GM04503 (cell line): Measurements from ENCODE around the gene TMEM184A.
A peak's percentile ranks its signal among the peaks of the same experiment; 100 is the strongest.
"Not testable (repeated sequence)": the region's sequence is repeated elsewhere in the genome, so short reads cannot be mapped to it uniquely, and the experiment has no call there.

Experiments used
- DNase-seq: peaks from one replicate; pipeline ENCODE4 v3.0.0-alpha.2; 2012; ENCODE audit warnings: low read depth

The TMEM184A gene

DNA sequence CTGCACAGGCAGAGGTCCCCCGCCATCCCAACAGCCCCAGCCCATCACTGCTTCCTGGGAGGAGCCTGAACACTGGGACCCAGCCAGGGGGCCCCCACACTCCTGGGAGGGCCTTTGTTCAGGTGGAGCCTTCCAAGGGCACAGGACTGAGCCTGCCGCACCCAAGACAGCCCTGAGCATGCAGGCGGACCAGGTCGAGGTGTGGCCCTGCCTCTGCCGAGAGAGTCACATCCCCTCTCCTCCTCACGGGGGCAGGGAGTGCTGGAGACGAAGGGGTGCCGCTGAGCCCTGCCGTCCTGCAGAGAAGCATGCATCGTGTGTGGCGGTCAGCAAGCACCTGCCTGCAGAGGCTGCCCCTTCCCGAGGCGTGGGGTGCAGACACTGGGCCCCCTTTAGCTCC lies 32.8 kb downstream of the TMEM184A start:
- no peak for DNase-seq

DNA sequence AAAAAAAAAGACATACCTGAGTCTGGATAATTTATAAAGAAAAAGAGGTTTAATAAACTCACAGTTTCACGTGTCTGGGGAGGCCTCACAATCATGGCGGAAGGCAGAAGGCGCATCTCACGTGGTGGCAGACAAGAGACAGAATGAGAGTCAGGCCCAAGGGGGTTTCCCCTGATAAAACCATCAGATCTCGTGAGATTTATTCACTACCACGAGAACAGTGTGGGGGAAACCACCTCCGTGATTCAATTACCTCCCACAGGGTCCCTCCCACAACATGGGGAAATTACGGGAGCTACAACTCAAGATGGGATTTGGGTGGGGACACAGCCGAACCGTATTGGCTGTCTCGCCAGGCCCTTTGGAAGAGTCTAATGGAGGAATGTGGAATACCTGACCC lies 34.5 kb downstream of the TMEM184A start:
- no peak for DNase-seq

DNA sequence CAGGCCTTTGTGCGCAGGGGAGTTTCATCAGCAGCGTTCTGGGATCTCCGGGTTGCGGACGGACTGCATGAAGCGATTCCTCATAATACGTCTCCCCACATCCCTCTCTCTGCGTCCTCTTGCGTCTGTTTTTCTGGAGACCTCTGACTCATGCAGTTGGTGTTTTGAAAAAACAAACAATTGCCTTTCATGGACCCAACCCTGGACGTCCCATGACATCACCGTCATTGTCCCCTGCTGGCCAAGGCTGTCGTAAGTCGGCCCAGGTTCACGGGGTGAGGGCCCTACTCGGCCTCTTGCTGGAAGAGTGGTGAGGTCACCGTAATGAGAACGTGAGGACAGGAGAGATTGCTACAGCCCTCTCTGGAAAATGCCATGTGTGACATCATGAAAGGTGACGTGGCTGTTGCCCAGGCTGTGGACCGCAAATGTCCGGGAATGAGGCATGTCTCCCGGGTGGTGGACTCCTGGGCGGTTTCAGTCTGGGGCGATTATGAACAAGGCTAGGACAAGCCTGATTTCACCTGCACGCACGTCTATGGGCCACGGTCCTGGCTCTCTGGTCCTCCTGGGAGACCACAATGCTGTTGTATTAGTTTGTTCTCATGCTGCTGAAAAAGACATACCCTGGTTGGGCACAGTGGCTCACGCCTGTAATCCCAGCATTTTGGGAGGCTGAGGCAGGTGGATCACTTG lies 35.3 kb downstream of the TMEM184A start:
- no peak for DNase-seq

DNA sequence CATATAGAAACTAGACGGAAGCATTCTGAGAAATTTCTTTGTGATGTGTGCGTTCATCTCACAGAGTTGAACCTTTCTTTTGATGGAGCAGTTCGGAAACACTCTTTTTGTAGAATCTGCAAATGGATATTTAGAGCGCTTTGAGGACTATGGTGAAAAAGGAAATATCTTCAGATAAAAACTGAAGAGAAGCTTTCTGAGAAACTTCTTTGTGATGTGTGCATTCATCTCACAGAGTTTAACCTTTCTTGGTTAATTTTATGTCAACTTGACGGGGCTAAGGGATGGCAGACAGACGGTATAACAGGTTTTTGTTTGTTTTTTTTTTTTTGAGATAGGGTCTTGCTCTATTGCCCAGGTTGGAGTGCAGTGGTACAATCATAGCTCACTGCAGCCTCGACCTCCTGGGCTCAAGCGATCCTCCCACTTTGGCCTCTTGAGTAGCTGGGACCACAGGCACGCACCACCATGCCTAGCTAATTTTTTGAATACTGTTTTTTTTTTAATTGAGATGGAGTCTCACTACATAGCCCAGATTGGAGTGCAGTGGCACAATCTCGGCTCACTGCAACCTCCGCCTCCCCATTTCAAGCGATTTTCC lies 36.6 kb downstream of the TMEM184A start:
- DNase-seq, result not testable (repeated sequence)

DNA sequence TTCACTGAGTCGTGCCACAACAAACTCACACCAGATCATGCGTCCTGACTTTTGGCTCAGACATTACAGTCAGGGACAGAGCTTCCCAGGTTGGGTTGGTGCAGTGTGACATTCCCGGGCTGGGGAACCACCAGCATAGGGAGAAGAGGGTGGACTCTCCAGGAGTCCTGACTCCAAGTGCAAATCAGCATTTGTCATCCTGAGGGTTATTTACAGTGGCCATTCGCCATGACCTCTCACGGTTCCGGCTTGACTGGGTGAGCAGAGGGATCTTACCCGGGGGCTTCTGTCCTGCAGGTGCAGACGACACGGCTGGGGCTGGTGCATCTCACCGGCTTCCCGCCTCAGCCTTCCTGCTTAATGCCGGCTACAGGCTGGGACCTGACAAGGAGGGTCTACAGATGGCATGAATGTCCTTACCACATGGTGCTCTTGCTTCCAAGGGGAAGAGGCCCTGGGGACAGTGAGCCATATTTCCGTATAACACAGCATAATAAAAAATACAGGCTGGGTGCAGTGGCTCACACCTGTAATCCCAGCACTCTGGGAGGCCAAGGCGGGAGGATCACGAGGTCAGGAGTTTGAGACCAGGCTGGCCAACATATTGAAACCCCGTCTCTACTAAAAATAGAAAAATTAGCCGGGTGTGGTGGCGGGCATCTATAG lies 39.3 kb downstream of the TMEM184A start:
- no peak for DNase-seq

DNA sequence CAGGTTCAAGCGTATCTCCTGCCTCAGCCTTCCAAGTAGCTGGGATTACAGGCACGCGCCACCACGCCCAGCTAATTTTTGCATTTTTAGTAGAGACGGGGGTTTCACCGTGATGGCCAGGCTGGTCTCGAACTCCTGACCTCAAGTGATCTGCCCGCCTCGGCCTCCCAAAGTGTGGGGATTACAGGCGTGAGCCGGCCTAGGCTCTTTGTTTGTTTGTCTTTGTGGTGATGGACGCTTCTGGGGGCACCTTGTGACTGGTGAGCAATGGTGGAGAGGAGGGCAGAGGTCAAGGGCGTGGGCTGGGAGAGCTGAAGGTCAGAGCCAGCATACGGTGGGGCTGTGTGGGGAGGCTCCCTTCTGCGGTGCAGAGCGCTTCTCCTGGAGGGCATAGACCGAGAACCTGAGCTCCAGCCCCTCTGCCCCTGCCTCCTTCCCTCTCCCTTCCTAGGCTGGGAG lies 40.5 kb downstream of the TMEM184A start:
- DNase-seq, result not testable (repeated sequence)

DNA sequence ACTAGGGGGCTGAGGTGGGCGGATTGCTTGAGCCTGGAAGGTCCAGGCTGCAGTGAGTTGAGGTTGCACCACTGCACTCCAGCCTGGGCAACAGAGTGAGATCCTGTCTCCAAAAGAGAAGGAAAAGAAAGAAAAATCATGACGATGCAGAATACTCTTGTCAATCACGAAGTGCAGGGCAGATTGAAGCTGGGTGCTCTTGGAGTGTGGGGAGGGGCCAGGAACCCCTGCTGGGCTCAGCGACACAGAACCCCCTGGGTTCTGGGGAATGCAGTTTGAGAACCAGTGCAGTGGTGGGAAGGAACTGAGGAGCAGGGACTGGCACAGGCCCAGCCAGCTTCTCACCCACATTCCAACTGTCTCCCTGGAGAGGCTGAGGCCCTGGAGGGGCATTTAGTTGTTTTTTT lies 41.0 kb downstream of the TMEM184A start:
- DNase-seq, result no peak

DNA sequence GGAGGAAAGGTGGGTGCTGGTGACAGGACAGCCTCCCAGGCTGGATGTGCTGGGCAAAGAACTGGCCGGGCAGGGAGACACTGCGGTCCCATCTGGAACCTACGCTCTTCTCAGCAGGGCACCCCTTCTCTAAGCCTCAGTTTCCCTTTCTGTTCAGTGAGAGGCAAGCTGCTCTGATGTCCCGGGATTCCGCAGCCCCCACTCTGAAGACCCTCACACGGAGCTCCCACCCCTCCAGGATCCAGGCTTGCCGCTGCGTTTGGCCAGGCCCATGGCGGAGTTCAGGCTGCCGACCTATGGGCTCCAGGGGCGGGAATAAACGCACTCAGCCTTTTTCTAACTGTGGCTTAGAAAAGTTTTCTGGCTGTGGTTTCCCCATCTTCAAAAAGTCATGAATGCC lies 41.6 kb downstream of the TMEM184A start:
- no peak for DNase-seq

DNA sequence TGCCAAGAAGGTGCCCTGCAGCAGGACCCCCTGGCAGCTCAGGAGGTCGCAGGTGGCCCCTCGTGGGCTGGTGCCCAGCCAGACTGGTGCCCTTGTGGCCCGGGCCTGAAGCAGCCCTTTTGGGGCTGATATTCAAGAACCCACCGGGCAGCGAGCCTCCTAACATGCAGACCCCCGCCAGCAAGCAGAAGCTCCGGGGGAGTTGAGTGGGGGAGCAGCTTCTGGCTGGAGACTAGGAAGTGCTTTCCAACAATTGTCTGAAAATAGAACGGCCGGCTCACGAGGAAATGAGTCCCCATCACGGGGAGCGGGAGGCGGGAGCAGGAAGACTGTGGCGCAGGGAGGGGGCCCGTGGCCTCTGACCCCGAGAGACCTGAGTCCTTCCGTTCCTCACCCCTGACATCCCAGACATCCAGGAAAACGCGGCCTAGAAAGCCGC lies 42.3 kb downstream of the TMEM184A start:
- no peak for DNase-seq

DNA sequence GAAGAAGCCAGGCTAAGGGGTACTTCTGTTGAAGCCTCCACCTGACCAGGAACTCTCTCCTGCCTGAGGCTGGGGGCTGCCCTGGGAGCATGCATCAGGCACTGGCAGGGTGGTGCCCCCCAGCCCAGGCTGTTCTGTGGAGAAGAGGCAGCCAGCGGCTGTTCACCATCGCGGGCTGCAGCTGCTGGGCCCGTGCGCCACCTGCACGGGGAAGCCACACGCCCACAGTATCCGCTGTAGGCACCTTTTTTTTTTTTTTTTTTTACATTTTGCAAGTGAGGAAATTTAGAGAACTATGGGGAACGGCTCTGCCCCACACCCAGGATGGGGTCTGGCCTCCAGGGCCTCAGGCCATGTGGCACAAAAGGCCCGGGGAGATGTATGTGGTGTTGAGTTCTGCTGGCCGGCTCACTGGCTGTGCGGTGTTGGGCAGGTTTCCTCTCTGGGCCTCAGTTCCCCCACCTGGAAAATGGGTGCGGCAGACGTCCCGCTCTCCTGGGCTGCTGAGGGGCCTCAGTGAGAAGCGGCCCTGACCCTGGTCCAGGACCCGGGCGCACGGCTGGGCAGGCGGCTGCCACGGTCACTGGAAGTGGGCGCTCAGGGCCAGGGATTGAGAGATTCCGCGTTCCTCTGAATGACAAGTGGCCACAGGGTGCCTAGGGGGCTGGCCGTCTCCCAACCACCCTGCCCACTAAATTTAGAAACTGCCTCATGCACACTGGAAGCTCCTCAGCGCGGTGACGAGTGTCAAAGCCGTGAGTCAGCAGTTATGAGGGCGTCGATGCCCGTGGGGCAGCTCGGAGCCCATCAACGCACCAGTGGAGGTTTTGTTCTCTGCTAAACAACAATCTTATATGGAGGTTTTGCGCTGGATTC lies 43.0 kb downstream of the TMEM184A start:
- no peak for DNase-seq

DNA sequence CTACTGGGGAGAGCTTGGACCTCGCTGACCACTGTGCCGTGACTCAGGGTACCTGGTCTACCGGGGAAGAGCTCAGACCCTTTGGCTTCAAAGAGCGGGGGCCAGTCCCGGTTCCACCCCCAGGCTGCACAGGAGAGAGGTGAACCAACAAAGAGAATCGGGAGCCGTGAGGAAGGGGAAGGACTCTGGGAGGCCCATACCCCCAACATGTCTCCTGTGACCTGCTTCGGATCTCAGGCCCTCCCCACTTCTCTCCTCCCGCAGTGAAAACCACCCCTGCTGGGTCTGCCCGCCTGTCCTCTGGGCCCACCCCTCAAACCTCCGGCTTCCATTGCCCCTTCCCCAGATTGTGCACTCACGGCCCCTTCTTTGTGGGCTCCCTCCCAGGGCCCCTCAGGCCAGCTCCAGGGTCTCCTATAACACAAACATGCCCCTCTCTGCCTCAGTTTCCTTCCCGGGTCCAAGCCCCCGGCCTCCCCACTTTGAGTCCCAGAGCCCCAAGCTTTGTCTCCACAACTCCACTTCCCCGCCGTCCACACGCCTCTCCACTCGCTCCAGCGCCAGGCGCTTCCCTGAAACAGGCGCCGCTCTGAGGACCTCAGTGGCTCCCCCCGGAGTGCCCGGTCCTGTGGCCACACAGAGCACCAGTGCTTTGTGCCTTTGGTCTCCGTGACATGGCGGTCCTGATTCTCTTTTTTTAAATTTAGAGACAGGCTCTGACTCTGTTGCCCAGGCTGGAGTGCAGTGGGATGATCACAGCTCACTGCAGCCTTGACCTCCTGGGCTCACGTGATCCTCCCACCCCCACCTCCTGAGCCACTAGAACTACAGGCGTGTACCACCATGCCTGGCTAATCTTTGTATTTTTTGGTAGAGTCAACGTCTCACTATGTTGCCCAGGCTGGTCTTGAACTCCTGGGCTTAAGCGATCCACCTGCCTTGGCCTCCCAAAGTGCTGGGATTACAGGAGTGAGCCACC lies 44.3 kb downstream of the TMEM184A start:
- DNase-seq, result no peak

DNA sequence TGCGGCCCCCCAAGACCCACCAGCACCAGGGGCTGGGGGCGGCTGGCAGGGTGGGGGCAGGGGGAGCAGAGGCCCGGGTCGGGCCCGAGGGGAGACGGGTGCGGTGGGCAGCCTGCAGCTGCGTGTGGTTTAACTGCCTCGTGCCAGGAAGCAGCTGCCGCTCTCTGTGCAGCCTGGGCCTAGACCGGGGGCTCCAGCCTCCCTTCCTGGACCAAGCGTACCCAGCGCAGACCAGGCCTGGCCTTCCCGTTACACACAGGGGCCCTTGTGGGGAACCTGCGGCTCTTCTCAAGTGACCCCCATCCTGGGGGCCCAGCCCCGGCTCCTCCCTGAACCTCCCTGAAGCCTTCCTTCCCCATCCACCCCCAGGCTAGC lies 45.2 kb downstream of the TMEM184A start:
- DNase-seq, result no peak

DNA sequence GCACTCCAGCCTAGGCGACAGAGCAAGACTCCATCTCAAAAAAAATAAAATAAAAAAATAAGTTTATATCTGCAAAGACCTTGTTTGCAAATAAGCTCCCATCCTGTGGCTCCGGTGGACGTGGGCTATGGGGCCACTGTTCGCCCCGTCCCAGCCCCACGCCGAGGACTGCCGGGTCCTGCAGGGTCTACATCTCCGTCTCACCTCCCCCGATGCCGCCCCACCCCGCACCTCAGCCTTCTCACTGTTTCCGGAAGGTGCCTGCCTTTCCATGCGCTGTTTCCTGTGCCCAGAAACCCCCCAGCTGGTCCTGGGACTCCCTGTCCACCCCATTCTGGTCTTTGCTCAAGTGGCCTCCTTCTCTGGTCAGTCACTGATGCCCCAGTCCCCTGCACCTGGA lies 46.8 kb downstream of the TMEM184A start:
- DNase-seq, result no peak

DNA sequence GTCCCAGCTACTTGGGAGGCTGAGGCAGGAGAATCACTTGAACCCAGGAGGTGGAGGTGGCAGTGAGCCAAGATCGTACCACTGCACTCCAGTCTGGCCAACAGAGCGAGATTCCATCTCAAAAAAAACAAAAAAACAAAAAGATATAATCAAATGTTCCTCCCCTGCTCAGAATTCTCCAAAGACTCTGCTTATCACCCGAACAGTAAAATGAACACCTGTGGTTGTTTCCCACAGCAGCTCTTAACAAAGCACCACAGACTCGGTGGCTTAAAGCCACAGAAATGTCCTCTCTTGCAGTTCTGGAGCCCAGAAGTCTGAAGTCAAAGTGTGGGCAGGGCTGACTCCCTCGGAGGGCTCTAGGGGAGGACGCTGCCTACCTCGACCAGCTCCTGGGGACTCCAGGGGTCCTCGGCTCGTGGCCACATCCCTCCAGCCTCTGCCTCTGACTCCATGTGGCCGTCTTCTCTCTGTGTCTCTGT lies 47.7 kb downstream of the TMEM184A start:
- no peak for DNase-seq

DNA sequence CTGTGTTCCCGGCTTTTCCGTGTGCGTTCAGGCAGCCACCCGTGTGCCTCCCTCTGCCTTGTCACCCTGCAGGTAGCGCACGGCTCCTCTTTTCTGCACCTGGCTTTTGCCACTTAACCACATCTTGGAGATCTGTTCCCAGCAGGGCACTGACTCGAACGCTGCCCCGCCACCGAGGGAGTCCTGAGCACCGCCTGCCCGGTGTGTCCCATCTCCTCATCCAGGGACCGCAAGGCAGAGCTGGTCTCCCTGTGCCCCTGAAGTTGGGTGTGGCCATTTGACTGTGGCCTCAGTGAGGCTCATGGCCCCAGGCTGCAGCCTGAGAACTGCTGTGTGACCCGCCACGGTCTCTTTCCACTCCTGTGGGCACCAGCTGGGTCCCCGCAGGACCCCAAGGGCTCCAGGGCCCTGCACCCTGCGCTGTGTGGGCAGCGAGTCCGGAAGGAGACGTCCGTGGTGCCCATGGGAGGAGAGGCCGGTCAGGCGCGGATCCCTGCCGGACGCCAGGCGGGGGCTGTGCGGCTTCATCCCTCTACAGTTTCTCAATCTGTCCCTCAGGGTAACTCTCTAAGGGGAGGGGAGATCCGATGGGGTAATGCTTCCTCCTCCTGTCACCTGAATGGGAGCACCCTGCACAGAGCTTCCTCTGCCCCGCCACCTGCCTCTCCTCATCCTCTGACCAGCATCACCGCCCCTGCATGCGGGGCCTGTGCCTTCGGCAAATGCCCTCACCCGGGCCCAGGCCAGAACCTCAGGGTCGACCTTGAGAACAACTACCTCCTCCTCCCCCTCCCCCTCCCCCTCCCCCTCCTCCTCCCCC lies 50.1 kb downstream of the TMEM184A start:
- no peak for DNase-seq

DNA sequence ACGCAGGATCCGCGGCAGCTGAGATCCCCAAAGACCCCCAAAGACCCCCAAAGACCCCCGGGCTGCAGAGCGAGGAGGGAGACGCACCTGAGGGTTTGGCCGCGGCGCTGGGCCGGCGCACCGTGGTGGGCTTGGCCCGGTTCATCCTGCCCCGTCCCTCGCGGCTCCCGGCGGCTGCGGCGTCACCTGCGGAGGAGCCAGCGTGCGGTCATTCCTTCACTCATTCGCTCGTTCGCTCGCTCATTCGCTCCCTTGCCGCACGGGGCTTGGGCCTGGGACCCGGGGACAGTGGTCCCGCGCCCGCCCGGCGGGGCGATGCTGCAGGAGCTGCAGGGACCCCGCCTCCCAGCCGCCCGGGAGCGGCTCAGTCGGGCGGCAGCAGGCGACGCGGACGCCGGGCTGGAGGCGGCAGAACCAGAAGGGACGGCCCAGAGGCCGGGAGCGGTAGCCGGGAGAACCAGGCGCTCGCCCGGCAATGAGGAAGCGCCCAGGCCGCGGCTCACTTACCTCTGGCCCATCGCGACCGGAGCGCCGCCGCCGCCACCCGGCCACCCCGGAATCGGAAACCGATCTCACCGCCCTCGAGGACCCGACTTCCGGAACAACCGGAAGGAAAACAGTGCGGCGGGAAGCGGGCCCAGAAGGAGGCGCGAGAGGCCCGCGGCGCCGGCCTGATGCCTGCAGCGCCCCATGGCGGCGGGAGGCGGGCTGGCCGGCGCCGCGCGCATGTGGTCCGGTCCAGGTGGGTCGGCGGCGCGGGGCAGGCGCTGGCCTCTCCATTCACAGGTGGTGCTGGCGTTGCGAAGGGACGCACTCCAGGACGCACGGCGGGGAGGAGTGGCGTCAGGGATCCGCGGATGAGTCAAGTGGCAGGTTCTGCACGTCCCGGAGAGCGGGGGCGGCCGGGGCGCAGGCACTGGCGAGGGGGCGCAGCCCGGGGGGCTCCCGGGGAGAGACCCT lies 51.9 kb downstream of the TMEM184A start, which contains the start of gene INTS1:
TSS of gene INTS1 (minus strand) at position 574 of the 960 bp plus-strand sequence. CDS start at position 145, 429 bp downstream.
- DNase-seq, result peak; percentile 35

DNA sequence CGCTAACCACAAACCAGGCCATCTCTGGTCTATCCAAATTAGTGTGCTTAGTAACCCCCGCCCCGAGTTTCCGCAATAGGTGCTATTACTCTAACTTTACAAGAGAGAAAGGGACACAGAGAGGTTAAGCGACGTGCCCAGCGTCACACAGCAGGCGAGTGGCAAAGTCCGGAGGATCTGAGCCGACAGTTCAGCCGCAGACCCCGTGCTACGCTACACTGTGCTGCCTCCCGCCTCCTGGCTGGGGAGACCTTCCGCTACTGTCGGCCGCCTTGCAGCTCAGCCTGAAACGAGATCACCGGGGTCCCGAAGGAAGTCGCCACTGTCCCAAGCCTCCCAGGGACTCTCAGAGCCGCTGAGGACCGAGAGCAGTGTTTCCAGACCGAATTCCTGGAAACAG lies 52.6 kb downstream of the TMEM184A start:
- no peak for DNase-seq

DNA sequence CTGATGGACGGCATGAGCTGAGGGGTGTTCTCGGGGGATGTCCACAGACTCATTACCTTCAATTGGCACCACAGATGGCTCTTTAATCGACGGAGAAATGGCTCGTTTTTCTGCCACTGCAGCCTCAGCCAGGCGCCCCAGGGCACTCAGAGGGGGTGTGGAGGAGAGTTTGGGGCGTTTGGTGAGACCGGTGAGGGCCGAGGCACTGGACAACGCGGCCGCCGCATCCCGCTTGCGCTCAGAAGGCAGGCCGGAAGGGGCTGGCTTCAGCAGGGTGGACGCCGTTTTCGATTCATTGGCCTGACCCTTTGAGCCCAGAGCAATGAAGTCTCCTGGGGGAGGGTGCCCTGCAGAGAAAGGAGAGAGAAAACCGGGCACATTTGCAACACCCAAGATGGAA lies 53.2 kb downstream of the TMEM184A start:
- no peak for DNase-seq
